Sciatic nerve (tissue), 2 donors: ENCODE results near the gene PSAPL1. TPM values are rescaled to one million over a fixed set of nuclear protein-coding genes. Genes with fewer than 3 reads are reported as not detected.

Source experiments
- ATAC-seq: fragments of 200-7000 bp; cut with Tn5 transposase; one replicate; pipeline ENCODE4 v1.9.1; 2020; ENCODE audit warnings: mild to moderate bottlenecking, moderate library complexity
- DNase-seq: peaks from one replicate; pipeline ENCODE4 v3.0.0-alpha.2; 2020; ENCODE audit warnings: low spot score
- intact Hi-C: fragments of 100-400 bp; cut with DNase I; formaldehyde crosslinking; loops from one replicate; pipeline ENCODE4 v1.14.2; 2022
- total RNA-seq: library from RNA; stranded (reverse); fragmentation: NEBNext Ultra II Directional; extraction: Animal tissue kit (Norgen Biotek cat#: 25700); gene quantifications from one replicate; pipeline ENCODE4 v1.2.1, GENCODE V29; 2021
- donor health status: DM: no; HTN: no; CAD: no.
- donor health status: DM: no; HTN: no; CAD: no.

The PSAPL1 gene
- total RNA-seq, 1 donor from 2014 or later, result 0.09 TPM

DNA sequence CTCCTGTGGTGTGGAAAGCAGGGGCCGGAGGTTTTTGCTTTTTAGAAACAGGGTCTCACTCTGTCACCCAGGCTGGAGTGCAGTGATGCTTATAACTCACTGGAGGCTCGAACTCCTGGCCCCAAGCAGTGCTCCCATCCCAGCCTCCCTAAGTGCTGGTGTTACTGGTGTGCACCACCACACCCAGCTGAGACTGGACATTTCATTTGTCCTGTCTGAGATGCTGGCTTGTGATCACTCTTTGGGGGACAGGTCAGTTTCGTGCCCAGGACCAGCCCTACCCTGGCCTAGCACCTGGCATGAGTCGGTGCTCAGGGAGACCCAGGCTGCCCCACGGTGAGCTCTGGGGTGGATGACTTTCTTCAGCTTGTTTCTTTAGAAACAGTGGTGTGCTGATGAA lies 11.3 kb downstream of the PSAPL1 start:
- intact Hi-C loops, result no loop called here
- ATAC-seq, result no peak
- peak; percentile 34 for DNase-seq

DNA sequence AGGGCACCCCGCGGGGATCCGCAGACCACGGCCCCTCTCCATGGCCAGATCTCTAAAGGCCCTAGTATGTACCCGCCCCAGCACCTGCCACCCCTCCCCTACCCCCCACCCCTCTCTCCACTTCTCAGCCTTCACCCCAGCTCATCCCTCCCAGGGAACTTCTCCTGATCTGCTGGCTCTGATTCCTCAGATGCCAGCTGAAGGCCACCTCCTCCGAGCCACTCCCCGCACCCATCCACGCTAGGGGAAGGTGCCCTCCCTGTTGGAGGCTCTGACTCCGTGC lies 11.9 kb downstream of the PSAPL1 start:
- intact Hi-C loops, result no loop called here
- DNase-seq, result peak; percentile 31
- no peak for ATAC-seq

DNA sequence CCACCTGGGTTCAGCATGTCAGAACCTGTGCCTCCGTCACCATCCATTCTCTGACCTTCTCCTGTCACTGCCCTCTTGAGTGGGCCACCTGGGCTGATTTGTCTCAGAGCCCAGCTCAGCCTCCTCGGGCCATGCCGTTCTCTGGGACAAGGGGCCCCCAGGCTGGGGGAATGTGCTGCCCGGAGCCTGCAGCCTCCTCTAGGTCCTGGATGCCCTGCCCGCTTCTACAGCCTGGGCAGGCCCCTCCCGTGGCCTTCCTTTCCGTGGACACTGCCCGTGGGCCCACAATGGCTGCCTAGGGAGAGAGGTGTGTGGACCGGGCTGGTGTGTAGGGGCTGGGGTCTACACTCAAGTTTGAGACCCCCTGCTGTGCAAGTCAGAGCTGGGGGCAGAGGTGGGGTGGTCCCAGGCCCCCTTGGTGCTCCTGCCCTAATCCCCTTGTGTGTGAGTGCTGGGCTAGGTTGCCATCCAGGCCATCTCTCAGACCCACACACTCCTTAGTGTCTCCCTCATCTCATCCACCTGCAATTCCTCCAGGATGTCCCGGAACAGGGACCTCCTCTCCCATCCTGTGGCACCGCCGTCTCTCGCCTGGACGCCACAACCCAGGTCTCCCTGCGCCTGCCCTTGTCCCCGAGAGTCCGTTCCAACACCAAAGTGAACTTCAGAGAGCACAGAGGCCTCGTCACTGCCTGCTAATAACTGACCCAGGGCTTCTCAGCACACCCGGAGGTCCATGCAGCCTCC lies 12.4 kb downstream of the PSAPL1 start:
- DNase-seq (peak; percentile 41), ATAC-seq (no peak)
- intact Hi-C loops, result no loop called here

DNA sequence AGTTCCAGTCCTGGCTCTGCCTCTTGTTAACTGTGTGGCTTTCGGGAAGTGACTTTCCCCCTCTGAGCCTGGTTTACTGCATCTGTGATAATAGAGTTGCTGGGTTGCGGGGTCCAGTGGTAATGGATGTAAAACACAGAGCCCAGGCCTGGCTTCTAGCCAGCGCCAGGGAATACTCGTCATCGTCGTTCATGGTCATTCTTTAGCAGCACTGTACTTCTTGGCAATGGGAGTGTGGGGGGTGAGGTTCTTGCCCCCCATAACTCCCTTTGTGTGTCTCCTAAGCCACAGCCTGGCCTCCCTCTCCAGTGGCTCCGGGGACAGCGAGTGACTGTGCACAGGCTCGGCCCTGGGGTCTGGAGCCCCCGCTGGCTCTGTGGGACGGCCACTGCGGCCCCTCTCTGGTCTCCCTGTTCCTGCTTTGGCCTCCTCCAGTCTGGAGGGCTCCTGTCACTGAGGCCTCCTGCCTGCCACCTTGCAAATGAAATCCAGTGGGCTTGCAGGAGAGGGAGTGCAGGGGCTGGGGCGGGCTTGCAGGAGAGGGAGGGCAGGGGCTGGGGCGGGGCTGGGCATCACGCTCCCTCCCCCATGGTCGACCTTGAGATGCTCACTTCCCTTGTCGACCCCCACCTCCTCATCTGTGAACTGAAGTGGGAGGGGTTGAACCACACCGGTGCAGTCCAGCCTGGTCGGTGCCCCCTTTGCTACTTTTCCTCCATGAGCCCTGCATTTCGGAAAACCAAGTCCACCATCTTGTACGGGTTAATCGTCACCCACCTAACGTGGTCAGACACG lies 13.2 kb downstream of the PSAPL1 start:
- intact Hi-C loops, result no loop called here
- peak; percentile 35 for DNase-seq
- no peak for ATAC-seq

DNA sequence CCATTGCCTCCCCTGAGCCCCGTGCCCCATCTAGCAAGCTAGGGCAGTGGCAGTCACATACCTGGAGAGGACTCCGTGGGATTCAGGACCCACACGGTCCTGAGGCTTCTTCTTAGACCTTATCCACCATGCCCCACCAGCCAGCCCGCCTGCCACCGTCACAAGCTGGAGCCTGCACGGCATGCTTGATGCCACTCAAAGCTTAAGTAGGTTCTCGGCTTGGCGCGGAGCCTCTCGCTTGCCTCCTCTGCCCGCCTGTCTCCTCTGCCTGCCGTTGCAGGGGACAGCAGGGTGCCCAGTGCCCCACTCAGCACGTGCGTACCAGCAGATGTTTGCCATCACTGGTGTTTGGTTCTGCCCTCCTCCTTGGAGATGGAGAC lies 14.1 kb downstream of the PSAPL1 start:
- DNase-seq (peak; percentile 30), ATAC-seq (no peak)
- intact Hi-C loops, result no loop called here

DNA sequence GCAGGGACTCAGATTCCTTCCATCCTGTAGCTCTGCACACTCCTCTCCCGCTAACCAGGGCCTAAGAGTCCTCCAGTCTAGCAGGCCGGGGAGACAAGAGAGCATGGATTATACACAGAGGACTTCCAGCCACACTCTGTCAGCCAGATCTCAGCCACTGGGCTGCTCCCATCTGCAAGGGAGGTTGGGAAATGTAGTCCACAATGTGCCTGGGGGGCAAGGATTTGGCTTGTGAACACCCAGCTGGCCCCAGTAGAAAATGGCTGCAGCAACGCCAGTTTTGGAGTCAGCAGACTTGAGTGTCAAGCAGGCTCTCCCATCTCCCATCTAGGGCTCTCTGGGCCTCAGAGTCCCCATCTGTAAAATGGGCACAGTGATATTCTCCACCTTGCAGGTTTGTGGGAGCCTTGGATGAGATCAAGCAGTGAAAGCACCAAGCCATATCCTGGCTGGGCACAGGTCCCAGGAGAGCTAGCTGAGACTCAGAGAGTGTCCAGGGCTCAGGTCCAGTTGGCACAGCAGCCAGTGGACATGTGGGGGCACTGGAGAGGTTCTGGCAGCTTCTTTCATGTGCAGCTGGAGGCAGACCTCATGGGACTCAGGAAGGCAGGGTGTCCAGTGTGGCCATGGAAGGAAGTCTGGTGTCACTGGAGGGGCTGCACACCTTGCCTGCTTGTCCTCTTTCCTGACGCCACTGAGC lies 14.6 kb downstream of the PSAPL1 start:
- peak; percentile 41 for DNase-seq
- ATAC-seq, result no peak
- intact Hi-C loops, result no loop called here

DNA sequence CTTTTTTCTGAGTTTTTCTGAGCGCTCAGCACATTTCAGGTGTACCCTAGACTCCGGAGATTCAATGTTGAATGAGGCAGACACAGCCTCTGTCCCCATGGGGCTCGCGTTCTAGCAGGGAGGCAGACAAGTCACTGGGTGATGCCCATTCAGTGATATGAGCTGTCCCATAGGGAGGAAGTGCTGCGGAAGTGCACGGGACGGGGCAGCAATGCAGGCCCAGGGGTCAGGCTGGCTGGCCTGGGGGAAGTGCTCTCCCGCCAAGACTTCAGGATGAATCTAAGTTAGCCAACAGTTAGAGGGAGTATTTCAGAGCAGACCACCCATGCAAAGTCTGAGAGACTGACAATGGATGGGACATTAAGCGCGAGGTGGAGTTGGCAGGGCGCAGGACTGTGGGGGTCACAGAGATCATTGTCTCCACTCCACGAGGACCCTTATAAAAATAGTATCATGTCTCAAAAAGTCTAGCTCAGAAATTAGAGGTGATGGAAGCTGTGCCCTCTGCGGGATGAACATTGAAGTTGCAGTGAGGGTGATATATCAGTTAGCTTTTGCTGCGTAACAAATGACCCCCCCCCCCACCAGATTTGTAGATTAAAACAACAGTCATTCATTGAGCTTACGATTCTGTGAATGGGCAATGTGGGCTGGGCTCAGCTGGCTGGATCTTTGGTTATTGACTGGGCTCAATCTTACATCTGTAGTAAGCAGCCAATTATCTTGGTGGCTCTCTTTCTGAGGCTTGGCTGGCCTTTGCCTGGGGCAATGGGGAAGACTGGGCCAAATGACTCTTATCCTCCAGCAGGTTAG lies 16.4 kb downstream of the PSAPL1 start:
- ATAC-seq, result no peak
- peak; percentile 47 for DNase-seq
- intact Hi-C loops, result no loop called here

DNA sequence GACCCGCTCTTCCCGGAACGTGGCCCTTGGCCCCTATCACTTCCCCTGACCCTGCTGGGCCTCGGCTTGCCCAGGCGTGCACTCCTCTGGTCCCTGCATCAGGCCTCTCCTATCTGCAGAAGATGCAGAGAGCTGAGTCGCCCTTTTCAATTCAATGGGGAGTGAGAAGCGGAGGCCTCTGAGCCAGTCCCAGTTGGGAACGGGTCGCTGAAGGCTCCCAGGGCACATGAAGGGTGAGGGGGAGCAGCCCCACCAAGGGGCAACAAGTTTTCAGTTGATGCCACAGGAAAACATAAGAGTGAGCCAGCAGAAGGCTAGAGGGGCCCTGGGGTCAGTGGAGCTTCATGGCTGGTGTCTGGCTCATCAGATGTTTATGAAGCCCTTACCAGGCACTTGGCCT lies 17.1 kb downstream of the PSAPL1 start:
- ATAC-seq (no peak), DNase-seq (no peak)
- intact Hi-C loops, result no loop called here

DNA sequence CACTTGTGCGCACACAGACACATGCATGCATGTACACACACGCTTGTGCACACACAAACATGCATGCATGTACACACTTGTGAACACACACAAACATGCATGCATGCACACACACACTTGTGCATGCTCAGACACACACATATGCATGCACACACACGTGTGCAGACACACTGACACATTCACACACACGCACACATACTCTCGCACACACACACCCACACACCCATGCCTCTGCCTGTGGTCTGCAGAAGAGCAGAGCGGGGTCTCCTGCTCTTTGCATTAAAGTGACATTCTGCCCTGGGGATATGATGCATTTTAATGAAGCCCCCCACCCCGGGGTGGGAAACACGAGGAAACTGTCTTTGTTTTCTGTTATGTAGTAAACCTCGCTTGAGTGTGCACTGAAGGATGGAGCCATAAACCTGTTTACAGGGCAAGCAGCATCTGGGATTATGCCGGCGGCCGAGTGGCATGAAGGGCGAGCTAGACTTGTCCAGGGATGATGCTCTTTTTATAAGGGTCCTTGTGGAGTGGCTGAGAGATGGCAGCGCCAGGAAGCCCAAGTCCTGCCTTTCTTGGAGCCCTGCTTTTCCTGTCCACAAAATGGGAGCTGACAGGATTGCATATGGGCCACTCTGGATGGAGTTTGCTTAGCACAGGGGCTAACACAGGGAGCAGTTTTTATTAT lies 17.8 kb downstream of the PSAPL1 start:
- DNase-seq (no peak), ATAC-seq (no peak)
- intact Hi-C loops, result no loop called here

DNA sequence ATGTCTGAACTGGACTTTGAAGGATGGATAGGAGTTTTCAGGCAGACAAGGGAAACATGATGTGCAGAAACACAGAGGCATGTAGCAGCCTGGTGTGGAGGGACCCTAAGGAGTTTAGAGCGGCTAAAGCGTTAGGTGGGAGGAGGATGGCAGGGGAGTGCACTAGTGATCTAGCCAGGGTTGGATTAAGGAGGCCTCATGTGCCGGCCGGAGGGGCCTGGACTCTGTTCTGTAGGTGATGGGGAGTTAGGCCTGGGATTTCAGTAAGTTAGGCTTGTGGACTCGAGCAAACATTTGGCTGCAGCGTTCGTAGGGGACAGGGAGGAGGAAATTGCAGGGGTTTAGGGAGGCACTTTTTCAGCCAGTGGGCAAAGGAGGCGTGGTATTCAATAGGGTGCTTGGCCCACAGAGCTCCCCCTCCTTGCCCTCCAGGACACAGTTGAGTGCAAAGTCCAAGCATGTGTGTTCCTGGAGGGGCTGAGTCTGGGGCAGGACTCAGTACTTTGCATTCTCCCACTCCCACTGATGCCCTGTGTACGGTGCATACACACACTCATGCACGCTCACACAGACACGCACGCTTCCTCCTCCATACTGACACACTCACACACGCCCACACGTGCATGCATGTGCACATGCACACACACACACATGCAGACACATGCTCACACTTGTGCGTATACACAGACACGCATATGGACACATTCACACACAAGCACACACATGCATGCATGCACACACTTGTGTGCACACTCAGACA lies 18.6 kb downstream of the PSAPL1 start:
- DNase-seq (peak; percentile 47), ATAC-seq (no peak)
- intact Hi-C loops, result no loop called here

DNA sequence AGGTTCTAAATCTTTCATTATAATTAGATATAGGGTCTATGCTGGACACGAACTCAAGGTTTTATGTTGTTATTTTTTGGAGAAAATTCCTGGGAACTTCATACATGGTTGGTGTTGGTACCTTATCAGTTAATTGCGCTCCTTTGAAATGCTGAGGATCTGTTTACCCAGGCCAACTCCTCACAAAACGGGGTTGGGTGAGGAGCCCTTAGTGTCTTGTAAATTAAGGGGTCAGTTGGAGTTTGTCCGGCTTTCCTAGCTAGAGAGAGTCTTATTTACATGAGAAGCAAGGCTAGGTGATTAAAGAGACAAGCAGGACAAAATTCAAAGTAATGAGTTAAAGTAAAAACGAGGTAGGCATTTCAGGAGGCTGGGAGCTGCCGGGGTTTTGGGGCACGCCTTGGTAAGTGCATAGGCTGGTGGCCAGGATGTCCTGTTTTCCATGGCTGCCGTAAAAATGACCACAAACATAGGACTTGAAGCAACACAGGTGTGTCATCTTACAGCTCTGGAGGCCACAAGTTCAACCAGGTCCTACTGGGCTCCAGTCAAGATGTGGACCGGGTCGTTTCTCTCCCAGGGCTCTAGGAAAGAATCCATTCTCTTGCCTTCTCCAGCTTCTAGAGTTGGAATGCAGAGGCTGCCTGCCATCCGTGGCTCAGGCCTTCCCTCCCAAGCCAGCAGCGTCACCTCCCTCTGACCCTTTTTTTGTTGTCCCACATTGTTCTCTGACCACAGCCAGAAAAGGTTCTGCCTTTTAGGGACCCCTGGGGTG lies 19.8 kb downstream of the PSAPL1 start:
- intact Hi-C loops, result no loop called here
- DNase-seq (no peak), ATAC-seq (no peak)

DNA sequence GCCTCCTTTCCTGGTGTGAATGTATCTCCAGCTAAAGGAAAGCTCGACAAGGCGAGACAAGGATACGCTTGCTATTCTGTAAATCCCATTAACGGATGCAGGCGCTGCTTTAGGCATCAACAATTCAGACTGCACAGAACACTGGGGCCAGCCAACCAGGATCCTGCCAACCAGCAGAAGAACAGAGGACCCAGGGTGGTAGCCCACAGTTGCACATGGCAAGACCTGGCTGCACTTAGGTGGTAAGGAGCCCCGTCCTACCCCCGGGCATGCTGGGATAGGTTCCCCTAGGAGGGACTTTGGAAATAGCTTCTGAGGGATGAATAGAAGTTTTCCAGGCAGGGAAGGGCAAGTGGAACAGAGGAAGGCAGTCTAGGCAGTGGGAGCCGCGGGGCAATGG lies 20.7 kb downstream of the PSAPL1 start:
- ATAC-seq, result no peak
- DNase-seq, result no peak
- intact Hi-C loops, result no loop called here

DNA sequence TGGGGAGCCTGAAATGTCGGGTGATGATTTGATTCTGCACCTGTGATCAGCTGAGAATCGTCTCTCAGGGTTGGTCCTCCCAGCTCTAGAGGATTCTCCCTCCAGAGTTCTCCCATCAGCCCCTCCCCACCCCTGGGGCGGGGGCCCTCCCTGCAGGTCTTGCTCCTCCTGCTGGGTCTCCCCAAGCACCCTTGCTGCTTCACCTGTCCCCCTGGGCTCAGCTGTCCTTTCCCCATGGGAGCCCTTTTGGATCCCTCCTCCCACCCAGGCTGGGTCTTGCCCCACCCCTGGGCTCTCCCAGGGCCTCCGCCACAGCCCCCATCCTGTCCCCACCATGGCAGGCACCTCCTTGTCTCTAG lies 22.2 kb downstream of the PSAPL1 start:
- DNase-seq, result peak; percentile 27
- intact Hi-C loops, result no loop called here
- ATAC-seq, result peak; percentile 13

DNA sequence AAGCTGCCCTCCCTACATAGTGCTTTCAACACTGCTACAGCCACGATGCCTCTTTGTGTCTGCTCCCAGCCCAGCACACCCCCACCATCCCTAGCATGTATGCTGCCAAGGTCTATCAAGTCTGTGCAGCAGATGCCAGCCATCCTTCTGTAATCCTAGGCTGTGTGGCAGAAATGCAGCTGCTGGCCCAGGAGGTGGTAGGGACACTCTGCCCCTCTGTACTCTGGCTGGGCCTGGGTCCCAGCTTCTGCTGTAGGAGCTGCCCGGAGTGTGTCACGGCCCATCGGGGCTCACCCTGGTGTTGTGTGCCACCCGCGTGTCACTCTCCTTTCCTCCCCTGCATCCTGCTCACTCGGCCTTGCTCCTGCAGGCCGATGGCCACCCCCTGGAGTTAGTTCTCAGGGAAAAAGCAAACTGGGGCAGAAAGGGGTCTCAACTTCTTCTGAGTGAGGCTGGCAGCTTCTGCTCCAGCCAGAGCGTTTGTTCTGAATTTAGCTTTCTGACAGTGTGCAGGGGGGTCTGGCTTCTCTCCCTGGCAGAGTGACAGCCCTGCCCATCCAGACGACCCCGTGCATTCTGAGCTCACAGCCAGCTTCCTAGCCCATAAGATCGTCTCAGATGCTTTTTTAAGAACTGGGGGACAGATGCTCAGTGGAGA lies 22.7 kb downstream of the PSAPL1 start:
- no peak for DNase-seq
- no peak for ATAC-seq
- intact Hi-C loops, result no loop called here

DNA sequence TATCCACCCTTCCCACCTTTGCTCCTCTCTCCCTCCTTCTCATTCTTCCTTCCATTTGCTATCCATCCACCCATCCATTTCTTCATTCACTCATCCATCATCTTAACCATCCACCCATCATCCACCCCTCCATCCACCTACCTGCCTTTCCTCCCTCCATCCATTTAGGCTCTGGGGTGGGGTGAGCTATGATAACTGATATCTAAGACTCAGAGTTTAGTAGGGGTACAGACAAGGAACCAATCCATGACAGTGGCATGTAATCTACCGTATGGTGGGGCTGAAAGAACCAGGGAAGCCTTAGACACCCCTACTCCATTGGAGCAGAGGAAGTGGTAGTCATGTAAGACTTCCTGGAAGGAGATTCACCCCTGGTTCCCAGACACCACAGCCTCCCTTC lies 23.2 kb downstream of the PSAPL1 start:
- ATAC-seq (no peak), DNase-seq (no peak)
- intact Hi-C loops, result no loop called here

DNA sequence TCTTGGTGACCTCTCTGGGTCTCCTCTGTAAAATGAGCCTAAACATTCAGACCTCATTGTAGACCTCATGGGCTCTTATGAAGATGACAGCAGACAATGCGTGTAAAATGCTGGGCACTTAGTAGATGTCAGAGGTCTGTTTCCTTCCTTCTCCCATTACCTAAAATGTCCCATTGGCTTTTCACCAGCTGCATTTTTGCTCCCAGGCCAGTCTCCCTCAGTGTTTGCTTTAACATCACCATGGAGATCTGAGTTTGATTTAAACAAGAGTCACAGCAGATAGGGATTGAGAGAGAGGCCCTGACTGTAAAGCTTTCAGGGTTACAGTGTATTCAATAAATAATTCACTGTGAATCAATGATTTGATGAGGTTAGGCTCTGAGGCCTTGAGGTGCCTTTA lies 24.3 kb downstream of the PSAPL1 start:
- DNase-seq (no peak), ATAC-seq (no peak)
- intact Hi-C loops, result no loop called here

DNA sequence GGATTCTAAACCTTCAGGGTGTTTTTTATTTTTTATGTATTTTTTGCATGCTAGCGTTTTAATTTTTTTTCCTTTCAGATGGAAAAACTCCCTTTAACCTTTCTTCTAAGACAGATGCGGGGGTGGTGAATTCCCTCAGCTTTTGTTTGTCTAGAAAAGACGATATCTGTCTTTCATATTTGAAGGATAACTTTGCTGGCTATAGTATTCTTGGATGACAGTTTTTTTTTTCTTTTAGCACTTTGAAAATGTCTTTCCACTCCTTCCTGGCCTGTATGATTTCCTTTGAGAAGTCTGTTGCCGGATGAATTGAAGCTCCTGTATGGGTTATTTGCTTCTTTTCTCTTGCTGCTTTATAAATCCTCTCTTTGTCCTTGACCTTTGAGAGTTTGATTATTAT lies 26.6 kb downstream of the PSAPL1 start:
- DNase-seq (no peak), ATAC-seq (no peak)
- intact Hi-C loops, result no loop called here
